Non-pigmented ciliary epithelial cell (primary cell): Measurements from ENCODE around the gene ABTB1.
"Not testable (repeated sequence)": the region's sequence is repeated elsewhere in the genome, so short reads cannot be mapped to it uniquely, and the experiment has no call there.

Experiments used
- DNase-seq: peaks from one replicate; pipeline ENCODE4 v3.0.0-alpha.2; 2010; ENCODE audit warnings: low read depth

The ABTB1 gene

DNA sequence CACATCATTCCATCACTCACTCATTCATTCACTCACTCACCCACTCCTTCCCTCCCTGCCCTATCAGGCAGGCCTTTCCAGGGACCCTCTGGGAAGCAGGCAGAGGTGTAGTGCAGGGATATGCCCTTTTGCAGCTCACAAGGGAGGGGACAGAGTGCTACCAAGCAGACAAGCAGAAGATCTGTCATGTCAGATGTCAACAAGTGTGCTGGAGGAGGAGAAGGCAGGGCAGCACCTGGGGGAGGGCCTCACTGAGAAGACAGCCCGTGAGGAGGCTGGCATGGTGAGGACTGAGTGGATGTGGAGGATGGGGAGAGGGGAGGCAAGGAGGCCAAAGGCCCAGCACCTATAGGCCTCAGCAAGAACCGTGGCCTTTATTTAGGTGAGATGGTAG lies 15.3 kb downstream of the ABTB1 start:
- DNase-seq, result no peak

DNA sequence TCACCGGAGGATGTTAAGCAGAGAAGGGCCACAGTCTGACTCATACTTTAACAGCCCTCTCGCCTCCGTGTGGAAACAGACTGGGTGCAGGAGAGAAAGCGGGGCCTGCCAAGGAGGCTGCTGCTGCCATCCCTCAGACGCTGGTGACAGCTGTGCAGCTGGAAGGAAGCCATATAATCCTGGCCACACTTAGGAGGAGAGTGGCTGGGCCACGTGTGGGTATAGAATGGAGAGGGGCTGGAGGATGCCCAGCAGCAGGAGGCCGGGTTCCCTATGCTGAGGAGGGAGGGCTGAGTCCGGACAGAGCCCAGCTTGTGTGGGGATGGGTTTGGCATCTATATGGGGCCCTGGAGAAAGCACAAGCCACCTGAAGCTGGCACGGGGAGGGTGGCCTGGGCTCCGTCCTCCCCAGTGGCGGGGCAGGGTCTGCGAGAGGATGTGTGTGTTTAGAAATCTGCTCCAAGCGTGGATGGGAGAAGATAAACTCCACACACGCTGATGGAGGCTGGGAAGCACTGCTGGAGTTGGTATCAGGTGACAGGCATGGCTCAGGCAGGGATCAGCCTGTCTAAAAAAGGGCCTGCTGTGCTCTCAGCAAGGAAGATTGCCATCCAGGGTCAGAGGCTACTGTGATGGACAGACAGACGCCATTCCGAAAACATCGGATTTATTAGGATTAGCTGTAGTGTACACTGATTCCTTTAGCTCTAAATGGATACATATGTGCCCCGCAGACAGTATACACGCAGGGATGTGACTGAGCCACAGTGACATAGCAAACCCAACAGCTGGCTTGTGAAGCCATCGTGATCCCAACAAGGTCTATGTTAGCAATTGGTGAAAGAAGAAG lies 15.9 kb downstream of the ABTB1 start:
- no peak for DNase-seq

- no peak for DNase-seq
Measured at GRCh38 chr3:127689266-127689860, 16.6 kb downstream of the ABTB1 start.

DNA sequence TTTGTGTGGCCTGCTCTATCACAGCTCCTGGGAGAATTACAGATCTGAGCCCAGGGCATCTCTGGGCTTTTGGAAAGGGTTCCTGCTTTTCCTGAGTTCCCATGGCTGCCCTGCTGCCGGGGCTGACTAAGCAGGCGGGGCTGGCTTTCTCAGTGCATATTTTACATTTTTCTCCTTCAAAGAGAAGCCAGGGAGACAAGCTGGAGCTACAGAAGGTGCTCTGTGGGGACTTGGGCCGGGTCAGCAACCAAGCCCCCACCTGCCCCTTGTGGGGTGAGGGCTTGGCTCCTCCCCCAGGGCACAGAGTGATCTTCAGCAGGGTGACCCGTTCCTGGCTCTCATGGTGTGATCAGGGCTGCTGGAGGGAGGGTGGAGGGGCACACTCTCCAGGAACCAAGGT lies 17.4 kb downstream of the ABTB1 start:
- no peak for DNase-seq

GRCh38 chr3:127690823-127691452 lies 18.2 kb downstream of the ABTB1 start:
- DNase-seq, result no peak

- DNase-seq, result no peak
Measured at GRCh38 chr3:127691489-127691888, 18.7 kb downstream of the ABTB1 start.

DNA sequence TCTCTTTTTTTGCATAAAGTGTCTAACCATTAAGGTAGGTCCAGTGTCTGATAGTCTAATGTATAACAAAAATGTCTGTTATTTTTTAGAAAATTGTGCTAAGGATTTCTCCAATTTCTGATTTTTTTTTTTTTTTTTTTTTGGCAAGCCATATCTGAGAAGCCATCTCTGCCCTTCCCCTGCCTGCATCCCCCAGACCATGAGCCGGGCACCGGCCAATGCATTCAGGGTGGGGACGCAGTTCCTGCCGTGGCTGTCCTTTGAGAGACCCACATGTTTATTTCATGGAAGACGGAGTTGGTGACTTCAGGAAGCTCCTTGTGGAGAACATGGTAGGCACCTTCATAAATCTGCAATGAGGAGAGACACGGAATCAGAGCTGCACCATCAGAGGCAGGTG lies 19.2 kb downstream of the ABTB1 start:
- no peak for DNase-seq

GRCh38 chr3:127692501-127693335 lies 20.0 kb downstream of the ABTB1 start:
- no peak for DNase-seq

GRCh38 chr3:127693336-127693843 lies 20.6 kb downstream of the ABTB1 start:
- DNase-seq, result no peak

- DNase-seq, result no peak
Measured at GRCh38 chr3:127694467-127695215, 21.9 kb downstream of the ABTB1 start.

DNA sequence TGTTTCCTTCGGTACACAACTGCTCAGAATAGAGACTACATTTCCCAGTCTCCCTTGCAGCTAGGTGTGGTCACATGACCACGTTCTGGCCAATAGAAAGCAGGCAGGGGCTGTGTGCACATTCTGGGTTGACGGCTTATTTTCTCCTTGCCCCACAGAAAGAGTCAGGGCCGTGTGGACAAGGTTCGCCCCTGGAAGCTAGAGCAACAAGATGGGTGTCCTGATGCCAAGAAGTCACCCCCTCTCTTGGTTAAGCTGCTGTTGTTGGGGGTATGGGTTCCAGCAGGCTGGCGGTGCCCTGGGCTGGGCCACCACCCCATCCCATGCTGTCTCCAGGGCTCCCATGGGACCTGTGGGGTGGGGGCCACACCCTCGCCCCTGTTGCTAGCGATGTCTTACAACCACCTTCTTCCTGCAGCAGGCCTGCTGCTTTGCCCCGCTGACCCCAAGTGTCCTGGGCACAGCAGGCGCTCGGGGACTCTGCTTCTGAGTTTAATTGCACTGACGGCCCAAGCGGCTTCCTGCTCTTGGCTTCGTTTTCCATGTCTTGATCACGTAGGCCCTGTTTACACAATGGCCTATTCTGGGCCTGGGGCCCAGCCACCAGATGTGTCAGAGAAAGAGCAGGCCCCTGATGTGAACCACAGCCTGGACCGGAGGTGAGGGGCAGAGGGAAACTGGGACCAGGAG lies 24.9 kb downstream of the ABTB1 start:
- no peak for DNase-seq

DNA sequence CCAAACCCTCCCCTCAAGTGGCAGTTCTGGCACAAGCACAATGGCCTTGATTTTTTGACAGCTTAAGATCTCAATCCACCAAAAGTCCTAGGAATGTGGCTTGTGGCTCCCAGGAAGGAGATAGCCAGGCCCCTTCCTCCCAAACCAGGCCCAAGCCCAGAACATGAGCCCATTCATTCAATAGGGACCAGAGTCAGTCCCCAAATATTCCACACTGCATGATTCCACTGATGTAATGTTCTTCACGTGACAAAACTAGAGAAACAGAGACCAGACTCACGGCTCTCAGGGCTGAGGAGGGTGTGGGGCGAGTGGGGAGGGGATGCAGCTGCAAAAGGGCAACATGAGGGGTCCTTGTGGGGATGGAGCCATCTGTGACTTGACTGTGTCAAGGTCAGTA lies 25.5 kb downstream of the ABTB1 start:
- DNase-seq, result no peak

GRCh38 chr3:127698691-127699415 lies 26.1 kb downstream of the ABTB1 start:
- no peak for DNase-seq

- no peak for DNase-seq
Measured at GRCh38 chr3:127699416-127700300, 26.9 kb downstream of the ABTB1 start.

DNA sequence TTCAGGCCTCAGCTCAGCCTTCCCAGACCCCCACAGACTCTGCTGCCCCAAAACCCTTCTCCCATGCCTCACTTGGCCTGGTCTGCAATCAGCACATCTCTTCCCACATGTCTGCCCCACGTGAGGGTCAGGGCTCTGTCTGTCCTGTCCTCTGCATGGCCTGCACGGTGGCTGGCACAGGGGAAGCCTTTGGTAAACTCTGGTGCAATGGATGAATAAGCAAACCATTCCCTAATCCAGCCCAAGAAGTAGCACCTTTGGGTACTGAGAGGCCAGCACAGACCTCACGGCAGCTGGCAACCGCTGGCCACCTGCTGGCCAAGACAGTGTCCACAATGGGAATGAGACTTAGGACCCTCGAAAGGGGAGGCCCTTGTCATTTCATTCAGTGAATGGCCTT lies 27.7 kb downstream of the ABTB1 start:
- no peak for DNase-seq

DNA sequence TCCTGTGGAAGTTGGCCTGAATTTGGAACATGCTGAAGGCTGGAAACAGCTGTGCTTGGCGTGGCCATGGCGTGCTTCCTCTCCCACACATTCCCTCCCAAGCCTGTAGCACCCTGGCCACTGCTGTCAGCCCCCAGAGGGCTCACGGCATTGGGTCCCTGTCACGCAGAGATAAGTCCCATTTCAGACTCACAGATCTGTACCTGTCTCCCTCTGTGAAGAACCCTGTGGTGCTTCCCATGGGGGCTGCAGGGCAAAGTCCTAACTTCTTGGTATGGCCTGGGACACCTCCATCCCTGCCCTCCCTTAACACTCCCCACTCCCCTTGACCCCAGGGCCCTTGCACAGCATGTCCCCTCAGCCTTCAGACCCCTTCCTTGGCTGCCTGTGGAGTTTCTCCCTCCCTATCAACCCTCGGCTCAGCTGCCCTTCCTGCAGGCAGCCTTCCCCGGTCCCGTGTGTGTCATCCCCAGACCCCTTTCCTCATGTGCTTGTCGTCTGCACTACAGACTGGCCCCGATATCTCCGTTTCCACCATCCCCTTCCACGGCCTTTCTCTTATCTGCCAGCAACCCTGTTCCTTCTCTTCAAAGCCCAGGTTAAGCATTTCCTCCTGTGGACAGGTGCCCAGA lies 28.6 kb downstream of the ABTB1 start:
- no peak for DNase-seq

GRCh38 chr3:127702151-127702578 lies 29.4 kb downstream of the ABTB1 start:
- no peak for DNase-seq

GRCh38 chr3:127704840-127705239 lies 32.1 kb downstream of the ABTB1 start:
- DNase-seq, result not testable (repeated sequence)

GRCh38 chr3:127706312-127706711 lies 33.6 kb downstream of the ABTB1 start:
- no peak for DNase-seq
